Measurements from ENCODE around the gene BAIAP2. TPM values are rescaled to one million over a fixed set of nuclear protein-coding genes. Genes with fewer than 3 reads are reported as not detected.

The BAIAP2 gene
- total and polyA plus RNA-seq, 5 donors: 20.5 to 39.5 (median 32.8) TPM

DNA sequence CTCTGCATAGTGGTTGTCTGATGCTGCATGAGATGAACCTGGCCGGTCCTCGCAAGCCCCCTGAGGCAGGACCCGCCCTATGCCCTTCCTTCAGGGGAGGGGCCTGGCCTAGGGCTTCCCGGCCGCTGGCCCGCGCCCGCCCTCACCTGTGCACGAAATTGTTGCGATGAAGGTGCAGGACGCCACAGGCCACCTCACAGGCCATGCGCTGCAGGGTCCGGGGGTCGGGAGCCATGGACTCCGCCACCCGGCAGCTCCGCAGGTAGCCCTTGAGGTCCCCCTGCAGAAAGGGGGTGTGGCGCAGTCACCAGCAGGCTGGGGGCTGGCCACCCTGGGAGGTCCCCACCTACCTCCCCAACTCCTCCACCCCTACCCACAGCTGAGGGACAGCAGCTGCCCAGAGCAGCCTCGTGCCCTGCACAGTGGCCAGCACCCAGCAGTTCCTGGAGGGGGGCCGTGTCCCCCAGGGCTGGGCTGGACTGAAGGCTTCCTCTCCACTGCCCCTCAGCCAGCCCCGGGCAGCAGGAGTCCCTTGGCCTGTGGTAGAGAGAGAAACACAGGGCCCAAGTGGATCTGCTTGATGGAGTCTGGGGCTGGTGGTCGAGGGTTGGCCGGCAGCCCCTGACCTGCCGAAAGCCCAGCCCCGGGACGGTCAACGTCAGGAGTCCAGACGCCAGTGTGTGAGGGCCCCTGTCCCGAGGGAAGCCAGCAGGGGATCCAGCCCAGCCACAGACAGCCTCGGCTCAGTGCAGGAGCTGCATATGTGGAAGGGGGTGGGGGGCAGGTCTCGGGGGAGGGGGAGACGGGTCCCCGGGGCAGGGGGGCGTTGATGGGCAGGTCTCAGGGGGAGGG, 91.6 kb downstream of the BAIAP2 start:
- Histone ChIP-seq H3K27ac (ENCODE audit: low read length) (no peak overlapping the region), H3K4me3 (ENCODE audit: low read length) (no peak overlapping the region), H3K4me1 (ENCODE audit: control insufficient read depth, insufficient read depth, low read length) (no peaks in the 10 kb centered on the region), H3K27me3 (ENCODE audit: control insufficient read depth, insufficient read depth) (no peaks in the 10 kb centered on the region), H3K9me3 (ENCODE audit: control insufficient read depth, low read length) (no peaks in the 10 kb centered on the region)
- 61% methylated on average over 34 of the region's 34 CpGs for WGBS
- intact Hi-C loops (cut with DNase I): no loop called here
- DNase-seq (no peak), ATAC-seq (no peak)

DNA sequence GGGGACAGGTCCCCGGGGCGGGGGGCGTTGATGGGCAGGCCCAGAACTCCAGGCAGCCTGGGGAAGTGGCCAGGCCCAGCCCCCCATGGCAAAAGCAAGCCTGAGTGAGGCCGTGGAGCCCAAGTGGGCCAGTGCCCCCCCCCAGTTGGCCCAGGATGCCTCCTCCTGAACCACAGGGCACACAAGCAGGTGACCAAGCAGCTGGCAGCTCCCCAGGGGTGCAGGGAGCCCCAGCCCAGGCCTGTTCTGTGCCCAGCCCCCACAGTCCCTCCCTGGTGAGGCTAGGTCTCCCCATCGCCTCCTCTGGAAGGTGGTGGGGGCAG, 92.1 kb downstream of the BAIAP2 start:
- whole genome bisulfite sequencing: 54% methylated on average over 5 of the region's 5 CpGs

DNA sequence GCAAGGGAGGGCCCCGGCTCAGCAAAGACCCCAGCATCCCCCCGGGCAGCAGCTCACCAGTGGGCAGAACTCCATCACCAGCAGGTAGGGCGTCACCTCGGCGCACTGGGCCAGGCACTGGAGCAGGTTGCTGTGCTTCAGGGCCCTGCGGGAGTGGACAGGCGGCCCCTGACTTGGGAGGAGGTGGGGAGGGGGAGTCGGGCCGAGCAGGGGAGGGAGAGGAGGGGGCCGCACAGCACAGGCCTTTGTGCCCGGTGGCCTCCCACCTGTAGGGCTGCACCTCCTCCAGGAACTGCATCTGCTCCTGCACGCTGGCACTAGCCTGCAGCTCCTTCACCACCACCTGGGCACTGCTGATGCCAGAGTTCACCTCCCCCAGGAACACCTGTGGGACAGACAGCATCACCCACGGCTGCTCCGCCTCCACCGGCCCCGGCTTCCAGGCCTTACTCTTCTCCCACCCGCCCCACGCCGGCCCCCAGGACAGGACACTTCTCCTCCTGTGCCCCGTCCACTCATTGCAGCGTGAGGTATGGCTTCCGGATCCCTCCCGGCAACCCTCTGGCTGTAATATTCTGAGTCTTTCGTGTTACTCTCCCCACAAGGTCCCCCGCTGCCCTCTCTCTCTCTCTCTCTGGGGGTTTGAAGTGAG, 92.7 kb downstream of the BAIAP2 start:
- WGBS: 78% methylated on average over 25 of the region's 25 CpGs
- intact Hi-C loops (cut with DNase I): no loop called here
- ATAC-seq: no peak
- no peak overlapping the region for H3K4me3 ChIP-seq (ENCODE audit: low read length)
- H3K27ac ChIP-seq (ENCODE audit: low read length): no peak overlapping the region
- DNase-seq: no peak
- no peaks in the 10 kb centered on the region for H3K4me1 ChIP-seq (ENCODE audit: control insufficient read depth, insufficient read depth, low read length)
- no peaks in the 10 kb centered on the region for H3K9me3 ChIP-seq (ENCODE audit: control insufficient read depth, low read length)
- H3K27me3 ChIP-seq (ENCODE audit: control insufficient read depth, insufficient read depth): no peaks in the 10 kb centered on the region

More for the DNA sequence above, 92.1 kb downstream of the BAIAP2 start:
- intact Hi-C loops (cut with DNase I): no loop called here
- DNase-seq: no peak
- no peaks in the 10 kb centered on the region for H3K9me3 ChIP-seq (ENCODE audit: control insufficient read depth, low read length)
- no peak for ATAC-seq
- H3K4me3 ChIP-seq (ENCODE audit: low read length): no peak overlapping the region
- no peaks in the 10 kb centered on the region for H3K4me1 ChIP-seq (ENCODE audit: control insufficient read depth, insufficient read depth, low read length)
- no peaks in the 10 kb centered on the region for H3K27me3 ChIP-seq (ENCODE audit: control insufficient read depth, insufficient read depth)
- H3K27ac ChIP-seq (ENCODE audit: low read length): no peak overlapping the region

DNA sequence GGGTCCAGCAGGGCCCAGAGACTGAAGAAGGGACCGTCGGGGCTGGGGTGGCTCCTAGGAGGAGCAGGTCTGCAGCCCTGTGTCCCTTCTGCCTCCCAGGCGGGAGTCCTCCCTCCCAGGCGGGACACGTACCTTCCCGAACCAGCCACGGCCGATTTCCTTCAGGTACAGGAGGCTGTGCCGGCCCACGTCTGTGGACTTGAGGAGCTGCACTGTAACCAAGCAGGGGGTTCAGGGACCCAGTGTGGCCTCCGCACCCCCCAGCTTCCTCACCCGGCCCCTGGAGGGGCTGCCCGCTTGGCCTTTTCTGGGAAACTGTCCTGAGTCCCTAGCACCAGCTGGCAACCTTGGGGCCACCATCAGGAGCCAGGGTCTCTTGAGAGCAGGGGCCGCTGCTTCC, 93.4 kb downstream of the BAIAP2 start:
- Histone ChIP-seq H3K27me3 (ENCODE audit: control insufficient read depth, insufficient read depth) (no peaks in the 10 kb centered on the region), H3K9me3 (ENCODE audit: control insufficient read depth, low read length) (no peaks in the 10 kb centered on the region), H3K4me1 (ENCODE audit: control insufficient read depth, insufficient read depth, low read length) (no peaks in the 10 kb centered on the region), H3K27ac (ENCODE audit: low read length) (no peak overlapping the region), H3K4me3 (ENCODE audit: low read length) (no peak overlapping the region)
- intact Hi-C loops (cut with DNase I): no loop called here
- 79% methylated on average over 14 of the region's 14 CpGs for WGBS
- DNase-seq (no peak), ATAC-seq (no peak)

DNA sequence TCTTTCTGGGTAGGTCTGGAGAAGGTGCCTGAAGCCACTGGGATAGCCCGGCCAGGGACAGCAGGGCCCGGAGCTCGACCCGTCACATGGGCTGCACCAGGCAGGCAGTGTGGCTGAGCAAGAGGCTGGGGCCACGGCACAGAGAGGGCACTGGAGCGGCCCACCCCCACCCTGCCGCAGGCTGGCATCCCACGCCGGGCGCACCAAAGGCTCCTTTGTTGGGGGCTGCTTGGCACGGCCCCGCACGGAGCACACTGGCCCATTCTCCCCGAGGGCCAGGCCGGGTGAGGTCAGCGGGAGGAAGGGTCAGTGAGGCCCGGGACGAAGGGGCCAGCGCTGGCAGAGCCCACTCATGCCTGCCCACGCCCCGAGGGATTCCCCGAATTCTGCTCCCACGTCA, 93.8 kb downstream of the BAIAP2 start:
- 85% methylated on average over 23 of the region's 23 CpGs for WGBS
- Histone ChIP-seq H3K9me3 (ENCODE audit: control insufficient read depth, low read length) (no peaks in the 10 kb centered on the region), H3K27me3 (ENCODE audit: control insufficient read depth, insufficient read depth) (no peaks in the 10 kb centered on the region), H3K4me3 (ENCODE audit: low read length) (no peak overlapping the region), H3K27ac (ENCODE audit: low read length) (no peak overlapping the region), H3K4me1 (ENCODE audit: control insufficient read depth, insufficient read depth, low read length) (no peaks in the 10 kb centered on the region)
- intact Hi-C loops (cut with DNase I): no loop called here
- peak in 1 of 2 donors; percentile 3 for ATAC-seq
- DNase-seq: no peak

DNA sequence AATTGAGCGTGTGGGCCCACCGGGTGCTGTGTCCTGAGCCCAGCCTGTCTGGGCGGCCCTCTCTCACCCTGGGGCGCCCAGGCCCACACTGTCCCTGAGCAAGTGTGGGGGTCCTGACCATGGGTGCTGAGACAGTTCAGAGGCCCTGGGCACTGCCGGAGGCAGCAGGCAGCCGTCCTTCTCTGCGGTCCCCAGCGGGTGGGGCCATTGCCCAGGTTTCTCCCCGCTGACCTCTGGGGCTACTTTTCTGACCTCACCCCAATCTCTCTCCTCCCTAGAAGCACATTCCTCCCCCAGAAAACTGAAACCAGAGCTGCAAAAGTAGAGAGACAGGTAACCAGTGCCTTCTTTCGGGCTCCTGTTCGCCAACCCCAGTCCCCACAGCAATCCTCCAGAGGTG, 94.3 kb downstream of the BAIAP2 start:
- WGBS: 89% methylated on average over 11 of the region's 11 CpGs
- Histone ChIP-seq H3K9me3 (ENCODE audit: control insufficient read depth, low read length) (no peaks in the 10 kb centered on the region), H3K4me1 (ENCODE audit: control insufficient read depth, insufficient read depth, low read length) (no peaks in the 10 kb centered on the region), H3K4me3 (ENCODE audit: low read length) (no peak overlapping the region), H3K27me3 (ENCODE audit: control insufficient read depth, insufficient read depth) (no peaks in the 10 kb centered on the region), H3K27ac (ENCODE audit: low read length) (no peak overlapping the region)
- intact Hi-C loops (cut with DNase I): no loop called here
- ATAC-seq (no peak), DNase-seq (no peak)

DNA sequence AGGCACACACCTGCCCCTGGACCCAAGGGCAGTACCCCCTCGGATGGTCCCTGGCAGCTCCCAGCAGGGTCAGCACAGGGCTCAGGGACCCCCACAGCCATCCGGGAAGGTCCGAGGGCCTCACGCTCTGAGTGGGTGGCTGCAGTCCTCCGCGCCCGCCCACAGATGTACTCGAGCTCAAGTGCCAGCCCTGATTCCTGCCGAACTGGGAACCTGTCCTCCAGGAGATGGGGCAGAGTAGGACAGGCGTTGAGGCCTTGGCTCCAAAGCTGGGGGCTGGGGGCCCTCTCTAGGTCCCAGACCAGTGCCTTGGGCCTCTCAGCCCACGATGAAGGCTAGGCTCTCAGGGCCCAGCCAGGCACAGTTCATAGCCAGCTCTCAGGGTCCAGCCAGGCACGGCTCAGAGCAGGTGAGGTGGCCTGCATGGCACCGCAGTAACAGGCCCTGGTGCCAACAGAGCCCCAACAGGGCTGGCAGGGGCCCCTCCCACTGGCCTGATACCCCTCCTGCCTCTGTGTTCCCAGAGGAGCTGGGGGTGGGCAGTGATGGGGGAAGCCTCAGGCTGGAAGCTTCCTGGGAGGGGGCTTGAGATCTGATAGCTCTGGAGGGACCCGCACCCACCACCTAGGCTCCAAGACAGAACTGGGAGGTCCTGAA, 94.9 kb downstream of the BAIAP2 start:
- WGBS: 79% methylated on average over 14 of the region's 14 CpGs
- Histone ChIP-seq H3K4me1 (ENCODE audit: control insufficient read depth, insufficient read depth, low read length) (no peaks in the 10 kb centered on the region), H3K27ac (ENCODE audit: low read length) (no peak overlapping the region), H3K27me3 (ENCODE audit: control insufficient read depth, insufficient read depth) (no peaks in the 10 kb centered on the region), H3K4me3 (ENCODE audit: low read length) (no peak overlapping the region), H3K9me3 (ENCODE audit: control insufficient read depth, low read length) (no peaks in the 10 kb centered on the region)
- DNase-seq (no peak), ATAC-seq (no peak)
- intact Hi-C loops (cut with DNase I): no loop called here

DNA sequence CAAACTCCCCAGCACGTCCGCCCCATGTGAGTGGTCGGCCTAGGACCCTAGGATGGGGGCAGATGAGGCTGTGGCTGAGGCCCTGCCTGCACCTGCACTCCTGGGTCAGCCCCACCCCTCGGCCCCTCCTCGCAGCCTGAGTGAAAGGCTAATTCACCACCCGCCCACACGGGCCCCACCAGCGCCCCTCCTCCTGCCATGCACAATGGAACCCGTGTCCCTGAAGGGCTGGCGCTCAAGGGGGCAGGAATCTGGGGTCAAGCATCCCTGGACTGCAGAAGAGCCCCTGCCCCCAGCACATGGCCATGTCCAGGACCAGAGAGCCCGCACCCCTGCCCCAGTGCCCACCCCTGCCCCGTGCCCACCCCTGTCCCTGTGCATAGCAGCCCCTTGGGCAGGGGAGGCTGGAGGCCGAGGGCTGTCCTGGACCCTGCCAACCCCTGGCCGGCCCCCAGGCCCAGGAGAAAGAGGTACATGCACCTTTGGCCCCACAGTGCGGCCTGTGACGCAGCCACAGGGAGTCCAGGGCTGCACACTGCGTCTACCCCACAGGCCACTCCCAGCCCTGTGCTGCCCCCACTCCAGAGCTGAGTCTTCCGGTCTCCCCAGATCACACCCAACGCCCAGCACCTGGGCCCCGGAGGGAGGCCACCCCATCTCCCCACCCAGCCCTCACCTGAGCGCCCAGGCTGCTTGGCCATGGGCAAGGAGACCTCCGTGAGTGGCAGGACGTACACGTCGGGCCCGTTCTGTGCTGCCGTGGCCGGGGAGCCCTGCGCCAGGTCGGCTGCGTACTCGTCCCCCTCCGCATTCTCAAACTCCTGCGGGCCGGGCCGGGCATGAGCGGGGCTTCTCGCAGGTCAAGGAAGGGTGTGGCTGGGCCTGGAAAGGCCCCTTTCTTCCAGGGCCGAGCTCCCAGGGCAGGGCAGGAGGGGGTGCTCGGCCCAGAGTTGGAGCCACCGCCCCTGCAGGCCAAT, 95.7 kb downstream of the BAIAP2 start:
- Histone ChIP-seq H3K4me1 (ENCODE audit: control insufficient read depth, insufficient read depth, low read length) (no peaks in the 10 kb centered on the region), H3K9me3 (ENCODE audit: control insufficient read depth, low read length) (no peaks in the 10 kb centered on the region), H3K27ac (ENCODE audit: low read length) (no peak overlapping the region), H3K4me3 (ENCODE audit: low read length) (no peak overlapping the region), H3K27me3 (ENCODE audit: control insufficient read depth, insufficient read depth) (no peaks in the 10 kb centered on the region)
- WGBS: 86% methylated on average over 41 of the region's 41 CpGs
- DNase-seq (no peak), ATAC-seq (no peak)
- intact Hi-C loops (cut with DNase I): no loop called here

DNA sequence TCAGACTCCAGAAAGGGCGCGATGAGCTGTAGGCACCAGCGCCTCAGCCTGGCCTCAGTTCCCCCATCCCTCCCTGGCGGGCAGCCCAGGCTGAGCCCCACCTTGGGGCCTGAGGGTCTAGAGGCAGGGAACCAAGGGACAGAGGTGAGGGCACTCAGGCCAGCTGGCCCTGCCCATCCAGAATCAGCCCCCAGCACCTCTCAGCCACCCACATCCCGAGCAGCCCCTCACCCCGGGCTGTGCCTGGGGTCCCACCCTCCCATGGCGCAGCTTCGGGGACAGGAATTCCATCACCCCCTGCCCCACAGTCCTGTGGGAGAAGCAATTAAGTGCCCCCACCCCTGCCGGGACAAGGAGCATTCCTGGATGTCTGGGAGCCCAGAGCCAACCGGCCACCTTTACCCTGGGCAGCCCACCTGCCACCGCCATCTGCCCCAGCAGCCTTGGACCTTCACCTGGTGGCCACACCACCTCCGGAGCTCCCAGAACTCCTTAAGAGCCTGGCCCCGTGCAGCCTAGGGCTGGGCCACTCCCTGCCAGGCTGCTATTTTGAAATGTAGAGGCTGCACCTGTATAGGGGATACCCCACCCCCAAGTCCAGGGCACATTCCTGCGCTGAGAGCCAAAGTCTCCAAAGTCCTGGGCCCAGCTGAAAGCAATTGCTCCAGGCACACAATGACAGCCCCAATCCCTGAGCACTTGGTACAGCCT, 96.7 kb downstream of the BAIAP2 start:
- Histone ChIP-seq H3K27me3 (ENCODE audit: control insufficient read depth, insufficient read depth) (no peaks in the 10 kb centered on the region), H3K4me3 (ENCODE audit: low read length) (no peak overlapping the region), H3K9me3 (ENCODE audit: control insufficient read depth, low read length) (no peaks in the 10 kb centered on the region), H3K27ac (ENCODE audit: low read length) (no peak overlapping the region), H3K4me1 (ENCODE audit: control insufficient read depth, insufficient read depth, low read length) (no peaks in the 10 kb centered on the region)
- no peak for ATAC-seq
- no peak for DNase-seq
- intact Hi-C loops (cut with DNase I): no loop called here
- WGBS: 90% methylated on average over 14 of the region's 14 CpGs

DNA sequence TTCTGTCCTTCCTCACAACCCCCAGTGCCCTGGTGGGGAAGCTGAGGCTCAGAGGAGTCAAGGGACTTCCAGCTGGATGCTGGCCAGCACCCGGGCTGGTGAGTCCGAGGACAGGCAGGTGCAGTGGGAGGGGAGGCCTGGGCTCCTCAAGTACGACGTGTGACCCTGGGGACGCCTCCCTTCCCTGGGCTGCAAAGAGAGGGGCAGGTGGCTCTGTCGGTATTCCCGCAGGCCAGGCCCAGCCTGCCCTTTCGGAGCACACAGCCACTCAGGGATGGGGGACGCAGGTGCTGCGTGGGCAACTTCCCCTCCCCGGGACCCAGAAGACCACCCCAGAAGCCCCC, 97.2 kb downstream of the BAIAP2 start:
- 86% methylated on average over 11 of the region's 11 CpGs for WGBS

More for the DNA sequence above, 97.2 kb downstream of the BAIAP2 start:
- H3K4me1 ChIP-seq (ENCODE audit: control insufficient read depth, insufficient read depth, low read length): no peaks in the 10 kb centered on the region
- no peaks in the 10 kb centered on the region for H3K9me3 ChIP-seq (ENCODE audit: control insufficient read depth, low read length)
- no peak for DNase-seq
- H3K27me3 ChIP-seq (ENCODE audit: control insufficient read depth, insufficient read depth): no peaks in the 10 kb centered on the region
- no peak overlapping the region for H3K27ac ChIP-seq (ENCODE audit: low read length)
- H3K4me3 ChIP-seq (ENCODE audit: low read length): no peak overlapping the region
- no peak for ATAC-seq
- intact Hi-C loops (cut with DNase I): no loop called here
